K562 (cell line): ENCODE measurements around the gene SLK. TPM values are rescaled to one million over a fixed set of nuclear protein-coding genes. Genes with fewer than 3 reads are reported as not detected.

Experiments used
- ATAC-seq: fragments of 200-7000 bp; cut with Tn5 transposase; 3 replicates; pipeline ENCODE4 v1.9.1; 2020; ENCODE audit warnings: moderate library complexity
- BruUV-seq: library from RNA; stranded (reverse); fragments of 400-500 nt; replicated peaks from 2 replicates; lab custom pipeline; 2021; lab: Mats Ljungman, UMichigan
- CTCF ChIA-PET: fragments of 300-600 bp; formaldehyde crosslinking; extraction: SDS; loops from one replicate; lab custom pipeline; 2021; ENCODE audit warnings: low intra/inter-chr PET ratio; lab: Yijun Ruan, JAX
- POLR2A ChIA-PET: fragments of 300-600, 350-650 bp; sonication (Branson Sonifier 250); formaldehyde crosslinking; extraction: SDS; loops from one replicate; lab custom pipeline; 2021; ENCODE audit warnings: antibody characterized with exemption, inconsistent platforms; lab: Yijun Ruan, JAX
- DNase-seq, 4 experiments: peaks; one replicate each; pipeline versions ENCODE4 v3.0.0 to v3.0.0-alpha.2; 2011 to 2018; ENCODE audit warnings: low spot score in 3 of 4, mixed read lengths in 3 of 4; ENCODE audit errors: extremely low read depth in 1 of 4
- FAIRE-seq: peaks from 2 replicates; lab custom pipeline; 2011; peaks lifted over from hg19 to GRCh38; lab: Jason Lieb, UNC
- H2AFZ ChIP-seq: 2 replicates; pipeline ENCODE4 v1.6.0; 2011; ENCODE audit warnings: low read depth, low read length, control low read depth, inconsistent platforms
- H3K27ac ChIP-seq: fragments of 200-600 bp; 3 replicates; pipeline ENCODE4 v1.8.0; 2011; ENCODE audit warnings: low read depth, mild to moderate bottlenecking, control low read depth, inconsistent platforms, low read length, moderate library complexity, mixed read lengths; ENCODE audit errors: extremely low read depth
- H3K27me3 ChIP-seq, 2 experiments: fragments of 300-600 bp in 1 of 2; 2 replicates in 1 of 2; 3 replicates in 1 of 2; pipeline versions ENCODE4 v1.6.0 to v1.8.0; 2011; ENCODE audit warnings: inconsistent platforms in 2 of 2, low read length in 2 of 2, mild to moderate bottlenecking in 1 of 2, mixed read lengths in 1 of 2, moderate library complexity in 1 of 2; ENCODE audit not compliant: control insufficient read depth in 2 of 2, insufficient read depth in 2 of 2
- H3K36me3 ChIP-seq: fragments of 300-600 bp; 3 replicates; pipeline ENCODE4 v1.8.0; 2011; ENCODE audit warnings: mild to moderate bottlenecking, low read length, inconsistent platforms; ENCODE audit not compliant: control insufficient read depth, insufficient read depth
- H3K4me1 ChIP-seq, 2 experiments: fragments of 200-600 bp in 1 of 2; replicated peaks in 1 of 2; 2 replicates in 1 of 2; 3 replicates in 1 of 2; pipeline versions ENCODE4 v1.5.1 to v1.8.0; 2011; ENCODE audit warnings: inconsistent platforms in 2 of 2, low read length in 2 of 2, mild to moderate bottlenecking in 1 of 2, mixed read lengths in 1 of 2, moderate library complexity in 1 of 2; ENCODE audit not compliant: control insufficient read depth in 2 of 2, insufficient read depth in 2 of 2
- H3K4me2 ChIP-seq: 2 replicates; pipeline ENCODE4 v1.6.1; 2011; ENCODE audit warnings: low read length, control low read depth, inconsistent platforms, mixed read lengths; ENCODE audit not compliant: insufficient read depth
- H3K4me3 ChIP-seq: fragments of 200-600 bp; sonication (generic), shearing (Covaris generic); 2 replicates; pipeline ENCODE4 v1.5.1; 2016; ENCODE audit warnings: control low read depth, inconsistent platforms
- H3K79me2 ChIP-seq: fragments of 200-600 bp; 3 replicates; pipeline ENCODE4 v1.8.0; 2011; ENCODE audit warnings: low read length, inconsistent platforms; ENCODE audit not compliant: control insufficient read depth, insufficient read depth
- H3K9ac ChIP-seq, 2 experiments: 2 replicates each; pipeline versions ENCODE4 v1.6.0 to v1.6.1; 2011; ENCODE audit warnings: low read depth in 2 of 2, low read length in 2 of 2, control low read depth in 1 of 2, inconsistent platforms in 1 of 2, mild to moderate bottlenecking in 1 of 2, mixed read lengths in 1 of 2; ENCODE audit not compliant: insufficient read depth in 1 of 2
- H3K9me1 ChIP-seq: one replicate; pipeline ENCODE4 v1.6.0; 2011; ENCODE audit warnings: inconsistent platforms, mild to moderate bottlenecking, low read length, moderate library complexity; ENCODE audit not compliant: control insufficient read depth, insufficient read depth
- H3K9me3 ChIP-seq: replicated peaks from 2 replicates; pipeline ENCODE4 v1.5.1; 2011; ENCODE audit warnings: low read depth, low read length, inconsistent platforms; ENCODE audit not compliant: control insufficient read depth, insufficient read depth
- H4K20me1 ChIP-seq: replicated peaks from 2 replicates; pipeline ENCODE4 v1.6.1; 2011; ENCODE audit warnings: low read length, inconsistent platforms, mixed read lengths; ENCODE audit not compliant: control insufficient read depth, insufficient read depth
- PCBP1 ChIP-seq: fragments of 200-400 bp; formaldehyde crosslinking; IDR thresholded peaks from 2 replicates; pipeline ENCODE4 v1.6.1; 2018; ENCODE audit warnings: mild to moderate bottlenecking, low read depth, low read length; ENCODE audit not compliant: poor library complexity, severe bottlenecking
- POLR2AphosphoS5 ChIP-seq: IDR thresholded peaks from 2 replicates; pipeline ENCODE4 v1.6.1; 2011; ENCODE audit warnings: mild to moderate bottlenecking, low read depth, low read length, moderate library complexity; ENCODE audit not compliant: control insufficient read depth, insufficient read depth
- RNF2 ChIP-seq: sonication (generic); IDR thresholded peaks from 2 replicates; pipeline ENCODE4 v1.6.1; 2016
- SIN3A ChIP-seq, 2 experiments: fragments of 150-350 bp in 1 of 2; IDR thresholded peaks; 2 replicates each; pipeline ENCODE4 v1.6.1; 2011 to 2016; ENCODE audit warnings: borderline replicate concordance in 2 of 2, low read depth in 2 of 2, low read length in 2 of 2, mild to moderate bottlenecking in 2 of 2, moderate library complexity in 2 of 2; ENCODE audit not compliant: control insufficient read depth in 1 of 2
- SMARCC2 ChIP-seq: fragments of 450-650 bp; IDR thresholded peaks from 2 replicates; pipeline ENCODE4 v1.6.1; 2017; ENCODE audit warnings: antibody characterized with exemption, moderate library complexity, mild to moderate bottlenecking, low read depth
- ZNF316 ChIP-seq: fragments of 450-650 bp; IDR thresholded peaks from 2 replicates; pipeline ENCODE4 v1.6.1; 2016
- WGBS: fragments of 100-300 bp; shearing (Covaris generic); methylation state at CpG from one replicate; pipeline ENCODE4 v1.1.6; 2016; ENCODE audit warnings: low coverage, mixed read lengths; ENCODE audit not compliant: insufficient coverage; ENCODE audit errors: missing lambda C conversion rate; 5-methylcytosine and 5-hydroxymethylcytosine counted together
- in situ Hi-C: fragments of 300-500 bp; cut with MboI; formaldehyde crosslinking; loops from 4 replicates; pipeline ENCODE4 v1.15.0; 2018; ENCODE audit warnings: inconsistent platforms, mixed read lengths
- intact Hi-C: fragments of 100-400 bp; cut with micrococcal nuclease; formaldehyde crosslinking; loops from 2 replicates; pipeline ENCODE4 v1.14.2; 2022
- polyA plus RNA-seq, 8 experiments: library from polyadenylated mRNA; depleted of rRNA in 4 of 8; stranded (reverse) in 5 of 8; unstranded in 3 of 8; fragments of >200 nt; fragmentation: Nextera tagmentation in 2 of 8; fragmentation: Illumina TruSeq in 1 of 8; extraction: Ambion mirVana in 2 of 8; extraction: Trizol in 1 of 8; gene quantifications; 2 replicates each; pipeline versions ENCODE4 v1.2.1 to v1.2.3, GENCODE V29; 2011 to 2014; ENCODE audit warnings: inconsistent platforms in 1 of 8, missing spikeins in 1 of 8
- total RNA-seq, 7 experiments: library from RNA; depleted of rRNA in 6 of 7; stranded (reverse); fragments of >200 nt in 6 of 7; fragmentation: Illumina TruSeq in 2 of 7; extraction: Trizol in 2 of 7; gene quantifications; 2 replicates each; pipeline versions ENCODE4 v1.2.1 to v1.2.3, GENCODE V29; 2011 to 2021; ENCODE audit warnings: low replicate concordance in 1 of 7
- TF ChIP-seq, protein P1 (sequence below), 2 experiments: fragments of 450-650 bp in 1 of 2; IDR thresholded peaks; 2 replicates each; pipeline ENCODE4 v1.6.1; 2011 to 2017; ENCODE audit warnings: low read depth in 2 of 2, antibody characterized with exemption in 1 of 2, borderline replicate concordance in 1 of 2, low read length in 1 of 2, mild to moderate bottlenecking in 1 of 2, mixed read lengths in 1 of 2; ENCODE audit not compliant: control insufficient read depth in 1 of 2
- TF ChIP-seq, protein P2 (sequence below): sonication (generic); formaldehyde crosslinking; IDR thresholded peaks from 2 replicates; pipeline ENCODE4 v1.8.1; 2023; ENCODE audit warnings: mild to moderate bottlenecking, missing genetic modification reagents
- TF ChIP-seq, protein P3 (sequence below): fragments of 150-350 bp; IDR thresholded peaks from 2 replicates; pipeline ENCODE4 v1.6.1; 2014; ENCODE audit warnings: low read depth, mild to moderate bottlenecking, low read length, borderline replicate concordance
- TF ChIP-seq, protein P4 (sequence below): fragments of 450-650 bp; formaldehyde crosslinking; IDR thresholded peaks from 2 replicates; pipeline ENCODE4 v1.4.0; 2022; ENCODE audit warnings: missing genetic modification characterization

The SLK gene
- total and polyA plus RNA-seq, 9 of the 15 experiments (the other 6 are each of a cell fraction or from before 2014, with no cell fraction given) = 8.2 to 40.0 (median 23.4) TPM

DNA sequence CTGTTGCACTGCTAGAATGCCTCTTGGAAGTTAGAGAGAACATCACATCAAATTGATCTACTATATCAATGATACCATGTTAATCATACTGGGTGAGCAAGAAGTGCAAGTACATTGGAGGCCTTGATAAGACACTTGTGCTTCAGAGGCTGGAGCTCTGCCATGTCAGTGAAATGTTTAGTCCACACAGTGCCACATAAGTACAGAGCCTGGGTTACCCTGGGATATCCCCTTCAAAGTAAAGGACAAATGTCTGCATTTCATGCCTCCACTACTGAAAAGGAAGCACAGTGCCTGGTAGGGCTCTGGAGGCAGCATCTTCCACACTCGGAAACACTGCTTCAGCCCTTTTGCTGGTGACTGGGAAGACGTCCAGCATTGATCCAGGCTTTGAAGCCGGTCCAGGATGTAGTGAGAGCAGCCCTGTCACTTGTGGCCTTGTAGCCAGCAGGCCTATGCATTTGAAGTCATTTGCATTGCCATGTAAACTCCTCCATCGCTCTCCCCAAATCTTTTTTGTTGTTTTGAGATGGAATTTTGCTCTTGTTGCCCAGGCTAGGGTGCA, 33.3 kb upstream of the SLK start:
- no TSS peak for BruUV-seq
- TF ChIP-seq PCBP1 (no peak), RNF2 (no peak), POLR2AphosphoS5 (no peak), SMARCC2 (no peak), SIN3A (IDR thresholded peaks at IDR 0.05; ENCODE audit: borderline replicate concordance in 2 of 2, control insufficient read depth in 1 of 2, low read depth in 2 of 2, low read length in 2 of 2) (no peak), ZNF316 (no peak)
- TF ChIP-seq, protein P1, sequence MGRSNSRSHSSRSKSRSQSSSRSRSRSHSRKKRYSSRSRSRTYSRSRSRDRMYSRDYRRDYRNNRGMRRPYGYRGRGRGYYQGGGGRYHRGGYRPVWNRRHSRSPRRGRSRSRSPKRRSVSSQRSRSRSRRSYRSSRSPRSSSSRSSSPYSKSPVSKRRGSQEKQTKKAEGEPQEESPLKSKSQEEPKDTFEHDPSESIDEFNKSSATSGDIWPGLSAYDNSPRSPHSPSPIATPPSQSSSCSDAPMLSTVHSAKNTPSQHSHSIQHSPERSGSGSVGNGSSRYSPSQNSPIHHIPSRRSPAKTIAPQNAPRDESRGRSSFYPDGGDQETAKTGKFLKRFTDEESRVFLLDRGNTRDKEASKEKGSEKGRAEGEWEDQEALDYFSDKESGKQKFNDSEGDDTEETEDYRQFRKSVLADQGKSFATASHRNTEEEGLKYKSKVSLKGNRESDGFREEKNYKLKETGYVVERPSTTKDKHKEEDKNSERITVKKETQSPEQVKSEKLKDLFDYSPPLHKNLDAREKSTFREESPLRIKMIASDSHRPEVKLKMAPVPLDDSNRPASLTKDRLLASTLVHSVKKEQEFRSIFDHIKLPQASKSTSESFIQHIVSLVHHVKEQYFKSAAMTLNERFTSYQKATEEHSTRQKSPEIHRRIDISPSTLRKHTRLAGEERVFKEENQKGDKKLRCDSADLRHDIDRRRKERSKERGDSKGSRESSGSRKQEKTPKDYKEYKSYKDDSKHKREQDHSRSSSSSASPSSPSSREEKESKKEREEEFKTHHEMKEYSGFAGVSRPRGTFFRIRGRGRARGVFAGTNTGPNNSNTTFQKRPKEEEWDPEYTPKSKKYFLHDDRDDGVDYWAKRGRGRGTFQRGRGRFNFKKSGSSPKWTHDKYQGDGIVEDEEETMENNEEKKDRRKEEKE (IDR thresholded peaks at IDR 0.05; ENCODE audit: borderline replicate concordance in 1 of 2, control insufficient read depth in 1 of 2, low read depth in 2 of 2, low read length in 1 of 2) = no peak
- TF ChIP-seq, protein P2, sequence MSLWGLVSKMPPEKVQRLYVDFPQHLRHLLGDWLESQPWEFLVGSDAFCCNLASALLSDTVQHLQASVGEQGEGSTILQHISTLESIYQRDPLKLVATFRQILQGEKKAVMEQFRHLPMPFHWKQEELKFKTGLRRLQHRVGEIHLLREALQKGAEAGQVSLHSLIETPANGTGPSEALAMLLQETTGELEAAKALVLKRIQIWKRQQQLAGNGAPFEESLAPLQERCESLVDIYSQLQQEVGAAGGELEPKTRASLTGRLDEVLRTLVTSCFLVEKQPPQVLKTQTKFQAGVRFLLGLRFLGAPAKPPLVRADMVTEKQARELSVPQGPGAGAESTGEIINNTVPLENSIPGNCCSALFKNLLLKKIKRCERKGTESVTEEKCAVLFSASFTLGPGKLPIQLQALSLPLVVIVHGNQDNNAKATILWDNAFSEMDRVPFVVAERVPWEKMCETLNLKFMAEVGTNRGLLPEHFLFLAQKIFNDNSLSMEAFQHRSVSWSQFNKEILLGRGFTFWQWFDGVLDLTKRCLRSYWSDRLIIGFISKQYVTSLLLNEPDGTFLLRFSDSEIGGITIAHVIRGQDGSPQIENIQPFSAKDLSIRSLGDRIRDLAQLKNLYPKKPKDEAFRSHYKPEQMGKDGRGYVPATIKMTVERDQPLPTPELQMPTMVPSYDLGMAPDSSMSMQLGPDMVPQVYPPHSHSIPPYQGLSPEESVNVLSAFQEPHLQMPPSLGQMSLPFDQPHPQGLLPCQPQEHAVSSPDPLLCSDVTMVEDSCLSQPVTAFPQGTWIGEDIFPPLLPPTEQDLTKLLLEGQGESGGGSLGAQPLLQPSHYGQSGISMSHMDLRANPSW = no peak
- TF ChIP-seq, protein P3, sequence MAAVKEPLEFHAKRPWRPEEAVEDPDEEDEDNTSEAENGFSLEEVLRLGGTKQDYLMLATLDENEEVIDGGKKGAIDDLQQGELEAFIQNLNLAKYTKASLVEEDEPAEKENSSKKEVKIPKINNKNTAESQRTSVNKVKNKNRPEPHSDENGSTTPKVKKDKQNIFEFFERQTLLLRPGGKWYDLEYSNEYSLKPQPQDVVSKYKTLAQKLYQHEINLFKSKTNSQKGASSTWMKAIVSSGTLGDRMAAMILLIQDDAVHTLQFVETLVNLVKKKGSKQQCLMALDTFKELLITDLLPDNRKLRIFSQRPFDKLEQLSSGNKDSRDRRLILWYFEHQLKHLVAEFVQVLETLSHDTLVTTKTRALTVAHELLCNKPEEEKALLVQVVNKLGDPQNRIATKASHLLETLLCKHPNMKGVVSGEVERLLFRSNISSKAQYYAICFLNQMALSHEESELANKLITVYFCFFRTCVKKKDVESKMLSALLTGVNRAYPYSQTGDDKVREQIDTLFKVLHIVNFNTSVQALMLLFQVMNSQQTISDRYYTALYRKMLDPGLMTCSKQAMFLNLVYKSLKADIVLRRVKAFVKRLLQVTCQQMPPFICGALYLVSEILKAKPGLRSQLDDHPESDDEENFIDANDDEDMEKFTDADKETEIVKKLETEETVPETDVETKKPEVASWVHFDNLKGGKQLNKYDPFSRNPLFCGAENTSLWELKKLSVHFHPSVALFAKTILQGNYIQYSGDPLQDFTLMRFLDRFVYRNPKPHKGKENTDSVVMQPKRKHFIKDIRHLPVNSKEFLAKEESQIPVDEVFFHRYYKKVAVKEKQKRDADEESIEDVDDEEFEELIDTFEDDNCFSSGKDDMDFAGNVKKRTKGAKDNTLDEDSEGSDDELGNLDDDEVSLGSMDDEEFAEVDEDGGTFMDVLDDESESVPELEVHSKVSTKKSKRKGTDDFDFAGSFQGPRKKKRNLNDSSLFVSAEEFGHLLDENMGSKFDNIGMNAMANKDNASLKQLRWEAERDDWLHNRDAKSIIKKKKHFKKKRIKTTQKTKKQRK = no peak
- TF ChIP-seq, protein P4, sequence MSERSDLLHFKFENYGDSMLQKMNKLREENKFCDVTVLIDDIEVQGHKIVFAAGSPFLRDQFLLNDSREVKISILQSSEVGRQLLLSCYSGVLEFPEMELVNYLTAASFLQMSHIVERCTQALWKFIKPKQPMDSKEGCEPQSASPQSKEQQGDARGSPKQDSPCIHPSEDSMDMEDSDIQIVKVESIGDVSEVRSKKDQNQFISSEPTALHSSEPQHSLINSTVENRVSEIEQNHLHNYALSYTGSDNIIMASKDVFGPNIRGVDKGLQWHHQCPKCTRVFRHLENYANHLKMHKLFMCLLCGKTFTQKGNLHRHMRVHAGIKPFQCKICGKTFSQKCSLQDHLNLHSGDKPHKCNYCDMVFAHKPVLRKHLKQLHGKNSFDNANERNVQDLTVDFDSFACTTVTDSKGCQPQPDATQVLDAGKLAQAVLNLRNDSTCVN (CRISPR knock-in tag) = no peak

More for the DNA sequence above, 33.3 kb upstream of the SLK start:
- DNase-seq = no peak
- 14% methylated on average over 4 of the region's 4 CpGs for WGBS
- in situ Hi-C loops = no loop called here
- Histone ChIP-seq H4K20me1 (no peaks in the 10 kb centered on the region), H3K4me2 (no peak overlapping the region), H3K36me3 (no peaks in the 10 kb centered on the region), H3K9me1 (no peaks in the 10 kb centered on the region), H3K4me1 (peaks cover 0 to 3% of the 10 kb centered on the region in 2 experiments; a peak in 2 of 5 replicates), H3K79me2 (no peaks in the 10 kb centered on the region), H3K27ac (no peak overlapping the region), H3K9ac (no peak overlapping the region), H3K4me3 (no peak overlapping the region), H2AFZ (no peak overlapping the region), H3K27me3 (peaks cover 0 to 6% of the 10 kb centered on the region in 2 experiments; a peak in 1 of 5 replicates), H3K9me3 (no peaks in the 10 kb centered on the region)
- no peak; the same call in 2 of the 3 replicates for ATAC-seq
- intact Hi-C loops = no loop called here
- ChIA-PET POLR2A (no interaction called here), CTCF (no interaction called here)
- FAIRE-seq = no peak
